LNCaP clone FGC (cell line): ENCODE measurements around the gene CSPG5.

Experiments
- DNase-seq: peaks from one replicate; pipeline ENCODE4 v3.0.0-alpha.2; 2011; ENCODE audit warnings: low read depth
- H3K4me3 ChIP-seq: 2 replicates; pipeline ENCODE4 v1.5.1; 2011; ENCODE audit warnings: mild to moderate bottlenecking, low read depth, low read length, control low read depth
- TF ChIP-seq, protein P1 (sequence below): IDR thresholded peaks from 2 replicates; pipeline ENCODE4 v1.5.1; 2012; ENCODE audit warnings: mild to moderate bottlenecking; ENCODE audit not compliant: control insufficient read depth, insufficient read depth; ENCODE audit errors: extremely low read depth

Gene CSPG5

DNA sequence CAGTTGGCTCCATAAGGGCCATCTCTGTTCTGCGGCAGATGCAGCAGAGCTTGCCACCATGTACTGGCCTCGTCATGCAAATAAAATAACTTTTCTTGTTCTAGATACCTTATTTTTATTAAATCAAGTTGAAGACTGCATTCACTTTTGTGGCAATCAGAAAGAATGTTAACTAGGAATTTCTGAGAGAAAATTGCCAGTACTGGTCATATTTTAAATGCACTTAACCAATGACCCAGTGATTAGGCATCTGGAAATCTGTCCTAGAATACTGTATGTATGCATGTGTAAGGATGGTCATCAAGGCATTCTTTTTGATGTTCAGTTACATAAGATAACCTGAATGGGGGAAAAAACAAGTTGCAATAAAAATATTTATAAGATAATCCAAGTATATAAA is 34.2 kb upstream of the CSPG5 start:
- H3K4me3 ChIP-seq, result no peak overlapping the region
- no peak for DNase-seq
- TF ChIP-seq, protein P1, sequence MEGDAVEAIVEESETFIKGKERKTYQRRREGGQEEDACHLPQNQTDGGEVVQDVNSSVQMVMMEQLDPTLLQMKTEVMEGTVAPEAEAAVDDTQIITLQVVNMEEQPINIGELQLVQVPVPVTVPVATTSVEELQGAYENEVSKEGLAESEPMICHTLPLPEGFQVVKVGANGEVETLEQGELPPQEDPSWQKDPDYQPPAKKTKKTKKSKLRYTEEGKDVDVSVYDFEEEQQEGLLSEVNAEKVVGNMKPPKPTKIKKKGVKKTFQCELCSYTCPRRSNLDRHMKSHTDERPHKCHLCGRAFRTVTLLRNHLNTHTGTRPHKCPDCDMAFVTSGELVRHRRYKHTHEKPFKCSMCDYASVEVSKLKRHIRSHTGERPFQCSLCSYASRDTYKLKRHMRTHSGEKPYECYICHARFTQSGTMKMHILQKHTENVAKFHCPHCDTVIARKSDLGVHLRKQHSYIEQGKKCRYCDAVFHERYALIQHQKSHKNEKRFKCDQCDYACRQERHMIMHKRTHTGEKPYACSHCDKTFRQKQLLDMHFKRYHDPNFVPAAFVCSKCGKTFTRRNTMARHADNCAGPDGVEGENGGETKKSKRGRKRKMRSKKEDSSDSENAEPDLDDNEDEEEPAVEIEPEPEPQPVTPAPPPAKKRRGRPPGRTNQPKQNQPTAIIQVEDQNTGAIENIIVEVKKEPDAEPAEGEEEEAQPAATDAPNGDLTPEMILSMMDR, result no peak

DNA sequence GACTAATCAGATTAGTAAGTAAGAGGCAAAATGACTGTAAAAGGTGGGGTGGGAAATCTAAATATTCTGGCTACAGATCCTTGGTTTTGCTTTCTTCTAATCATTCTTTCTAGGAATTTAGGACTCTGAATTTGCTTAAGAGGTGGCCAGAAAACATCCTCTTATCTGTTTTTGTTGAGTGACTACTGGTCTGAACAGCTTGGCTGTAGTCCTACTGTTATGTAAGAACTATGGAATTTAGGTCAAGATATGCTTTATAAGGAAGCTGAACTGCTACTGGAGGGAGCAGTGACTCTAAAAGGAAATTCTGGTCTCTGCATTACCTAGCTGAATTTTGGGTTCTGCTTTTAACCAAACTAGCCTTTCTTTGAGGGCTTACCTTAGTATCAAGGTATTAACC is 33.5 kb upstream of the CSPG5 start:
- TF ChIP-seq, protein P1, result no peak
- DNase-seq, result peak; percentile 51
- no peak overlapping the region for H3K4me3 ChIP-seq

DNA sequence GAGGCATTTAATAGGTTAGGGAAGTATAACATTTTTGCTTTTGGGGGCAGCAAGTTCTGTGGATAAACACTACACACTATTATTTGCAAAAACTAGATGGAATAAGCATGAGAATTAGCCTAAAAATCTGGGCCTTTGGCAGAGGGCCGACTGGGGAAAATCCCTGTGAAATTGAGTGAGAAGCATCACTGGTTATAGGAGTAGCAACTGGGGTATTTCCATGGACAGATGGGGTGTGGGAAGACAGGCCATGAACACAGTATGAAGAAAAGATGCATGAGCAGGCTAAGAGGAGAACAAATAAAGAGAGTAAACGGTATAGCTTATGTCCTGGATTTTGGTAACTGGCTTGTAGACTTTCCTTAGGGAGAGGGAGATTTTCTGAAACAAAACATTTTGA is 32.9 kb upstream of the CSPG5 start:
- TF ChIP-seq, protein P1, result no peak
- H3K4me3 ChIP-seq, result no peak overlapping the region
- no peak for DNase-seq

DNA sequence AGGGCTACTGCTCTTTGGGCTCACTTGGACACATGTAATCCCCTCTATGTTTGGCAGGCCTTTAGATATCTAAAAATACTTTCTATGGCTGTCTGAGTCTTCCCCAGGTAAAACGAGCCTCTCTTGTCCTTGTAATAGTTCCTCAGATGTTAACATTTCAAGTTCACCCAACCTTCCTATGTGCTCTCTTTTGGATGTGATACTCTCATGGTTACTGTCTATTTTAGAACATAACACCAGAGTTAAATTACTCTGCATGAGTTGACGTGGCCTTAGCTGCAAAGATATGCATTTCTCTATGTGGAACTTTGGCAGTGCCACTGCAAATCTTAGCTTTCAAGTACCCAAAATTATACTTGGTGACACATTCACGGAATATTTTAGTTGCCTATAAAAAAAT is 31.9 kb upstream of the CSPG5 start:
- TF ChIP-seq, protein P1, result no peak
- no peak for DNase-seq
- no peak overlapping the region for H3K4me3 ChIP-seq

DNA sequence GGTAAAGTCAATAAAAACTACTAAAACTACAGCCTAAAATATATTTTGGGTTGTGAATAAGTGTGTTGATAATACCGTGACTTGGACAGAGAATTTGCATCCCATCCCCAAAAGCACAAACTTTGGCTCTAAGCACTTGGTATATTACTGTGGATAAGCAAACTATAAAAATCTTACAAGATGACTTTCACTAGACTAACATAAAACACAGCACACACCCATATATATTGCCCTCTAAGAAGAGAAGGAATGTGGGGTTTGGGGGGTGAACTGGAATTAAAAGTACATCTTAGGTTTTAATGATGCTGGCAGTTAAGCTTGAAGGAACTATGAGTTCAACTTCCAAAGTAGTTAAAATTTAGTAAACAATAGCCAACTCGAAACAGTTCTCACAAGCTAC is 28.7 kb upstream of the CSPG5 start:
- TF ChIP-seq, protein P1, result no peak
- no peak overlapping the region for H3K4me3 ChIP-seq
- no peak for DNase-seq

DNA sequence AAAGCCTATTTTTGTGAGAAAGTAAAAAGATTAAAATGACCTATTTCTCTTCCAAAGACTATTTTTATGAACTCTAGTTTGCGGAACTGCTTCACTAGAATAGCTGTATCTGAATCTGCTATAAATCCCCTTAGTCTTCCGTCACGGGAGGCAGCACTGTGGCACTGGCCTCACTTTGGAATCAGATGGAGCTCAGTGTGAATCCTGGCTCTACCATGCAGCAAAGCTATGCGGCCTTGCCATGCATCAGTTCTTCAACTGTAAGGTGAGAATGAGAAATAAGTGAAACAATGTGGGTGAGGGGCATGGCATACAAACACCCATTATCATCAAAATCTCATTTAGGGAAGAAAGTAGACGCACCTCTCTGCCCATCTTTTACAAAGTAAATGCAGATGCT is 27.5 kb upstream of the CSPG5 start:
- no peak for DNase-seq
- TF ChIP-seq, protein P1, result no peak
- H3K4me3 ChIP-seq, result no peak overlapping the region

DNA sequence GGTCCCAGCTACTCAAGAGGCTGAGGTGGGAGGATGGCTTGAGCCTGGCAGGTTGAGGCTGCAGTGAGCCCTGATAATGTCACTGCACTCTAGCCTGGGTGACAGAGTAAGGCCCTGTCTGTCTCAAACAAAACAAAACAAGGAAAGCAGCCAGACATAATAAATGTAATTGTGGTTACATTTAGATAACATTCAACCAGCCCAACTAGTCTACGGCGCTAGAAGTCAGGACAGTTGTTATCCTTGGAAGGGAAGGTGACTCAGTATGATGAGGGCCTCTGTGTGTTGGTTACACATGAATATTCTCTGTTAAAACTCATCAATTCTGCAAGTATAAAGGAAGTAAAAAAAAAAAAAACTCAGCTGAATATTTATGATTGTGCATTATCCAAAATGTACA is 27.0 kb upstream of the CSPG5 start:
- no peak overlapping the region for H3K4me3 ChIP-seq
- TF ChIP-seq, protein P1, result no peak
- DNase-seq, result no peak
